ENCODE results near the gene CDR2.
"Not testable (repeated sequence)": the region's sequence is repeated elsewhere in the genome, so short reads cannot be mapped to it uniquely, and the experiment has no call there.

The CDR2 gene

GRCh38 chr16:22352723-22353122 is 21.7 kb downstream of the CDR2 start:
- DNase-seq (ENCODE audit: low read depth, low spot score), result no peak

GRCh38 chr16:22352140-22352539 is 22.3 kb downstream of the CDR2 start:
- no peak for DNase-seq (ENCODE audit: low read depth, low spot score)

- not testable (repeated sequence) for DNase-seq (ENCODE audit: low read depth, low spot score)
These were observed 23.4 kb downstream of the CDR2 start for GRCh38 chr16:22351017-22351416.

GRCh38 chr16:22348291-22348690 is 26.1 kb downstream of the CDR2 start:
- DNase-seq (ENCODE audit: low read depth, low spot score), result no peak

- no peak for DNase-seq (ENCODE audit: low read depth, low spot score)
These were observed 27.2 kb downstream of the CDR2 start for GRCh38 chr16:22347100-22347820.

- no peak for DNase-seq (ENCODE audit: low read depth, low spot score)
These were observed 27.9 kb downstream of the CDR2 start for GRCh38 chr16:22346483-22346882.

- no peak for DNase-seq (ENCODE audit: low read depth, low spot score)
These were observed 32.3 kb downstream of the CDR2 start for GRCh38 chr16:22342082-22342481.

GRCh38 chr16:22340945-22341344 is 33.5 kb downstream of the CDR2 start:
- no peak for DNase-seq (ENCODE audit: low read depth, low spot score)

GRCh38 chr16:22337849-22338635 is 36.4 kb downstream of the CDR2 start:
- DNase-seq (ENCODE audit: low read depth, low spot score), result no peak

- no peak for DNase-seq (ENCODE audit: low read depth, low spot score)
These were observed 37.4 kb downstream of the CDR2 start for GRCh38 chr16:22337045-22337444.

GRCh38 chr16:22336581-22336980 is 37.8 kb downstream of the CDR2 start:
- no peak for DNase-seq (ENCODE audit: low read depth, low spot score)

- DNase-seq (ENCODE audit: low read depth, low spot score), result no peak
These were observed 38.7 kb downstream of the CDR2 start for GRCh38 chr16:22335668-22336246.

GRCh38 chr16:22333457-22333994 is 40.9 kb downstream of the CDR2 start:
- DNase-seq (ENCODE audit: low read depth, low spot score), result no peak

- no peak for DNase-seq (ENCODE audit: low read depth, low spot score)
These were observed 44.1 kb downstream of the CDR2 start for GRCh38 chr16:22330326-22330725.

GRCh38 chr16:22329199-22329695 is 45.2 kb downstream of the CDR2 start:
- no peak for DNase-seq (ENCODE audit: low read depth, low spot score)

- DNase-seq (ENCODE audit: low read depth, low spot score), result no peak
These were observed 46.2 kb downstream of the CDR2 start for GRCh38 chr16:22328081-22328725.

GRCh38 chr16:22327446-22327775 is 47.0 kb downstream of the CDR2 start:
- no peak for DNase-seq (ENCODE audit: low read depth, low spot score)

- DNase-seq (ENCODE audit: low read depth, low spot score), result no peak
These were observed 47.5 kb downstream of the CDR2 start for GRCh38 chr16:22326771-22327445.

- no peak for DNase-seq (ENCODE audit: low read depth, low spot score)
These were observed 48.1 kb downstream of the CDR2 start for GRCh38 chr16:22326369-22326652.

GRCh38 chr16:22325598-22326368 is 48.6 kb downstream of the CDR2 start:
- DNase-seq (ENCODE audit: low read depth, low spot score), result no peak
